GM12872 (cell line): ENCODE results near the gene TRPM2.

Experiments
- CTCF ChIP-seq: IDR thresholded peaks from 3 replicates; pipeline ENCODE4 v1.5.1; 2011; ENCODE audit warnings: low read depth, mild to moderate bottlenecking, low read length, moderate library complexity; ENCODE audit not compliant: insufficient read depth

Gene TRPM2

GRCh38 chr21:44377922-44378645, 24.7 kb downstream of the TRPM2 start:
- no peak for TF ChIP-seq CTCF

- no peak for TF ChIP-seq CTCF
Measured at GRCh38 chr21:44378646-44379514, 25.5 kb downstream of the TRPM2 start.

- TF ChIP-seq CTCF = no peak
Measured at GRCh38 chr21:44379515-44379848, 26.1 kb downstream of the TRPM2 start.

GRCh38 chr21:44379991-44380865, 26.8 kb downstream of the TRPM2 start:
- no peak for TF ChIP-seq CTCF

- no peak for TF ChIP-seq CTCF
Measured at GRCh38 chr21:44380876-44381275, 27.5 kb downstream of the TRPM2 start.

GRCh38 chr21:44381874-44382273, 28.5 kb downstream of the TRPM2 start:
- no peak for TF ChIP-seq CTCF

- no peak for TF ChIP-seq CTCF
Measured at GRCh38 chr21:44382536-44382935, 29.1 kb downstream of the TRPM2 start.
